Endothelial cell of umbilical vein (primary cell): Measurements from ENCODE around the gene ATXN1. TPM values are rescaled to one million over a fixed set of nuclear protein-coding genes. Genes with fewer than 3 reads are reported as not detected.

ENCODE experiments used
- BruUV-seq: library from RNA; stranded (reverse); fragments of 400-500 nt; replicated peaks from 2 replicates; lab custom pipeline; 2021; lab: Mats Ljungman, UMichigan
- CTCF ChIA-PET: fragments of 300-600, 350-600 bp; sonication (Branson Sonifier 250); formaldehyde crosslinking; loops from one replicate; lab custom pipeline; 2021; ENCODE audit warnings: antibody characterized with exemption, inconsistent platforms; lab: Charles Lee
- POLR2A ChIA-PET: fragments of 300-600, 350-600 bp; sonication (Branson Sonifier 250); formaldehyde crosslinking; loops from one replicate; lab custom pipeline; 2021; ENCODE audit warnings: antibody characterized with exemption, inconsistent platforms; lab: Charles Lee
- DNase-seq: peaks from one replicate; pipeline ENCODE4 v3.0.0-alpha.2; 2011; ENCODE audit warnings: low read depth, low spot score
- FAIRE-seq: peaks from 2 replicates; lab custom pipeline; 2011; peaks lifted over from hg19 to GRCh38; lab: Jason Lieb, UNC
- H2AFZ ChIP-seq: 2 replicates; pipeline ENCODE4 v1.6.0; 2012; ENCODE audit warnings: low read depth, low read length, control low read depth, inconsistent platforms
- H3K27ac ChIP-seq: 2 replicates; pipeline ENCODE4 v1.5.1; 2011; ENCODE audit warnings: low read depth, mild to moderate bottlenecking, control low read depth, low read length, moderate library complexity; ENCODE audit not compliant: insufficient read depth
- H3K27me3 ChIP-seq, 2 experiments: 2 replicates each; pipeline versions ENCODE4 v1.6.0 to v1.6.1; 2011; ENCODE audit warnings: low read length in 2 of 2, mixed read lengths in 1 of 2; ENCODE audit not compliant: control insufficient read depth in 2 of 2, insufficient read depth in 2 of 2
- H3K36me3 ChIP-seq, 2 experiments: 2 replicates in 1 of 2; 3 replicates in 1 of 2; pipeline ENCODE4 v1.5.1; 2011; ENCODE audit warnings: low read length in 2 of 2, mild to moderate bottlenecking in 1 of 2, moderate library complexity in 1 of 2; ENCODE audit not compliant: control insufficient read depth in 2 of 2, insufficient read depth in 2 of 2; ENCODE audit errors: extremely low read depth in 1 of 2
- H3K4me1 ChIP-seq: 3 replicates; pipeline ENCODE4 v1.5.1; 2011; ENCODE audit warnings: mild to moderate bottlenecking, low read length; ENCODE audit not compliant: control insufficient read depth, insufficient read depth; ENCODE audit errors: extremely low read depth
- H3K4me2 ChIP-seq: 2 replicates; pipeline ENCODE4 v1.6.1; 2011; ENCODE audit warnings: low read length, control low read depth, mixed read lengths; ENCODE audit not compliant: insufficient read depth
- H3K4me3 ChIP-seq, 3 experiments: fragments of 200-600 bp in 1 of 3; sonication (generic), shearing (Covaris generic) in 1 of 3; replicated peaks in 1 of 3; 2 replicates each; pipeline ENCODE4 v1.5.1; 2011 to 2016; ENCODE audit warnings: control low read depth in 3 of 3, low read length in 3 of 3, mild to moderate bottlenecking in 2 of 3, inconsistent platforms in 1 of 3, low read depth in 1 of 3, moderate library complexity in 1 of 3; ENCODE audit not compliant: insufficient read depth in 1 of 3
- H3K79me2 ChIP-seq: 2 replicates; pipeline ENCODE4 v1.6.0; 2012; ENCODE audit warnings: low read length, inconsistent platforms; ENCODE audit not compliant: control insufficient read depth, insufficient read depth
- H3K9ac ChIP-seq: replicated peaks from 2 replicates; pipeline ENCODE3; 2011; ENCODE audit warnings: low read length, control low read depth; ENCODE audit not compliant: insufficient read depth; ENCODE audit errors: extremely low read depth
- H3K9me1 ChIP-seq: replicated peaks from 3 replicates; pipeline ENCODE4 v1.6.0; 2011; ENCODE audit warnings: mild to moderate bottlenecking, low read length; ENCODE audit not compliant: control insufficient read depth, insufficient read depth; ENCODE audit errors: extremely low read depth
- H3K9me3 ChIP-seq: replicated peaks from 2 replicates; pipeline ENCODE4 v1.5.1; 2012; ENCODE audit warnings: low read length, inconsistent platforms; ENCODE audit not compliant: control insufficient read depth, insufficient read depth
- H4K20me1 ChIP-seq: replicated peaks from 2 replicates; pipeline ENCODE3; 2011; ENCODE audit warnings: mild to moderate bottlenecking, low read length; ENCODE audit not compliant: control insufficient read depth, insufficient read depth; ENCODE audit errors: extremely low read depth
- CTCF ChIP-seq, 2 donors: IDR thresholded peaks; 1 replicate in 1 of 2; 2 replicates in 1 of 2; pipeline ENCODE4 v1.5.1; 2011; ENCODE audit warnings: low read length in 2 of 2, mild to moderate bottlenecking in 2 of 2, moderate library complexity in 2 of 2, control low read depth in 1 of 2, inconsistent platforms in 1 of 2, low read depth in 1 of 2; ENCODE audit not compliant: insufficient read depth in 1 of 2; ENCODE audit errors: extremely low read depth in 1 of 2
- EZH2 ChIP-seq: IDR thresholded peaks from 2 replicates; pipeline ENCODE4 v1.6.1; 2012; ENCODE audit warnings: borderline replicate concordance, low read depth, mild to moderate bottlenecking, moderate library complexity, low read length, inconsistent platforms; ENCODE audit not compliant: severe bottlenecking
- FOS ChIP-seq: IDR thresholded peaks from 2 replicates; pipeline ENCODE4 v1.6.1; 2011; ENCODE audit warnings: mild to moderate bottlenecking, low read length, moderate library complexity, borderline replicate concordance; ENCODE audit not compliant: insufficient read depth
- GATA2 ChIP-seq: IDR thresholded peaks from 2 replicates; pipeline ENCODE4 v1.7.0; 2011; ENCODE audit warnings: low read depth, mild to moderate bottlenecking, moderate library complexity, mixed read lengths, low read length; ENCODE audit not compliant: insufficient read length, insufficient read depth
- JUN ChIP-seq: IDR thresholded peaks from 2 replicates; pipeline ENCODE4 v1.6.1; 2011; ENCODE audit warnings: borderline replicate concordance, low read depth; ENCODE audit not compliant: insufficient read length, insufficient read depth
- MAX ChIP-seq: IDR thresholded peaks from 2 replicates; pipeline ENCODE4 v1.6.1; 2011; ENCODE audit not compliant: insufficient read depth, insufficient read length
- MYC ChIP-seq: IDR thresholded peaks from one replicate; pipeline ENCODE4 v1.6.1; 2011; ENCODE audit warnings: mild to moderate bottlenecking, low read depth, low read length
- POLR2A ChIP-seq: IDR thresholded peaks from 2 replicates; pipeline ENCODE4 v1.6.1; 2012; ENCODE audit warnings: low read depth, mild to moderate bottlenecking, control low read depth, low read length
- POLR2AphosphoS5 ChIP-seq: IDR thresholded peaks from 2 replicates; pipeline ENCODE4 v1.6.1; 2012; ENCODE audit warnings: low read depth, mild to moderate bottlenecking, control low read depth, low read length, moderate library complexity; ENCODE audit not compliant: insufficient read depth
- dilution Hi-C: fragments of 300-500 bp; cut with MboI; formaldehyde crosslinking; loops from one replicate; pipeline ENCODE4 v1.15.0; 2019; ENCODE audit warnings: low sequenced_read_pairs; ENCODE audit not compliant: extremely low pct_ligation_motif_present
- intact Hi-C: fragments of 100-400 bp; cut with micrococcal nuclease; formaldehyde crosslinking; loops from one replicate; pipeline ENCODE4 v1.10.0; 2022
- polyA plus RNA-seq, 4 experiments: library from polyadenylated mRNA; depleted of rRNA in 3 of 4; stranded (reverse) in 3 of 4; unstranded in 1 of 4; fragments of >200 nt; gene quantifications; 2 replicates each; pipeline versions ENCODE4 v1.2.1 to v1.2.3, GENCODE V29; 2011 to 2012; ENCODE audit warnings: missing spikeins in 1 of 4
- total RNA-seq: library from RNA; stranded (reverse); gene quantifications from 2 replicates; pipeline ENCODE4 v1.2.3, GENCODE V29; 2021

The ATXN1 gene
- total and polyA plus RNA-seq, 2 donors (not counting 3 experiments of a cell fraction or from before 2014, with no cell fraction given) = 16.4 to 33.0 TPM

DNA sequence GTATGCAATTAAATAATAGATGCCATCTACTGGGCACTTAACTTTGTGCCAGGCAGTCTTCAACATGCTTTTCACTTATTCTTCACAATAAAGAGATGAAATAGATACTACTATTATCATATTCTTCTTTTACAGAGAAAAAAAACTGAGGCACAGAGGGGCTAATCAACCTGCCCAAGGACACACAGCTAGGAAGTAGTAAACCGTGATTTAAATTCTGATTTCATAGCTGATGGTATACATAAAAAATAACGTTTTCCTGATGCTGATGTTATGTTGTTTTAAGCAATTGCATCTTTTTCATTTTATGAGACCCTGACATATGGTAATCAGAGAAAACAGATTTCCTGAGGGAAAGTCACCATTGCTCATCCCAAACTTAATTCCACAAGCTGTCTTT is 45.1 kb upstream of the ATXN1 start:
- Histone ChIP-seq H2AFZ (no peak overlapping the region), H3K27ac (no peak overlapping the region), H3K9me3 (no peaks in the 10 kb centered on the region), H3K9ac (no peak overlapping the region), H4K20me1 (no peaks in the 10 kb centered on the region), H3K79me2 (no peaks in the 10 kb centered on the region), H3K36me3 (no peaks in the 10 kb centered on the region), H3K4me2 (no peak overlapping the region), H3K27me3 (peaks cover 0 to 3% of the 10 kb centered on the region in 2 experiments), H3K9me1 (no peaks in the 10 kb centered on the region), H3K4me3 (no peak overlapping the region), H3K4me1 (no peaks in the 10 kb centered on the region)
- ChIA-PET POLR2A (no interaction called here), CTCF (interaction anchor here (1.1 to 1.3 kb wide), 5 partner anchors 8 to 296 kb away, joined by 3 to 5 read pairs (median 3); no protein-coding TSS in a partner anchor)
- TF ChIP-seq MAX (no peak), EZH2 (no peak), JUN (no peak), FOS (no peak), POLR2A (no peak), MYC (no peak), POLR2AphosphoS5 (no peak), GATA2 (no peak), CTCF (IDR thresholded peaks at IDR 0.05; ENCODE audit: extremely low read depth in 1 of 2, insufficient read depth in 1 of 2, low read depth in 1 of 2, low read length in 2 of 2) (no peak)
- BruUV-seq = no TSS peak
- intact Hi-C loops (no loop called here), dilution Hi-C loops (no loop called here)
- no peak for FAIRE-seq
- DNase-seq = no peak
